ENCODE data around the gene NPHP1. TPM values are rescaled to one million over a fixed set of nuclear protein-coding genes. Genes with fewer than 3 reads are reported as not detected.

Gene NPHP1
- total and polyA plus RNA-seq, 5 experiments from 2014 or later: 0.40 to 1.6 (median 0.96) TPM

GRCh38 chr2:110143982-110144381, 60.8 kb downstream of the NPHP1 start:
- peaks cover 0 to 3% (median 0%) of the 10 kb centered on the region in 5 donors for H3K27me3 Mint-ChIP-seq
- H3K9me3 Mint-ChIP-seq: peaks cover 0 to 8% (median 0%) of the 10 kb centered on the region in 9 donors
- H3K4me1 Mint-ChIP-seq: no peaks in the 10 kb centered on the region
- H3K36me3 Mint-ChIP-seq: peaks cover 0 to 4% (median 0%) of the 10 kb centered on the region in 3 donors
- POLR2A ChIA-PET: no interaction called here
- ATAC-seq: no peak
- DNase-seq: no peak
- H3K4me3 Mint-ChIP-seq: no peak overlapping the region
- H3K27ac Mint-ChIP-seq: no peak overlapping the region

DNA sequence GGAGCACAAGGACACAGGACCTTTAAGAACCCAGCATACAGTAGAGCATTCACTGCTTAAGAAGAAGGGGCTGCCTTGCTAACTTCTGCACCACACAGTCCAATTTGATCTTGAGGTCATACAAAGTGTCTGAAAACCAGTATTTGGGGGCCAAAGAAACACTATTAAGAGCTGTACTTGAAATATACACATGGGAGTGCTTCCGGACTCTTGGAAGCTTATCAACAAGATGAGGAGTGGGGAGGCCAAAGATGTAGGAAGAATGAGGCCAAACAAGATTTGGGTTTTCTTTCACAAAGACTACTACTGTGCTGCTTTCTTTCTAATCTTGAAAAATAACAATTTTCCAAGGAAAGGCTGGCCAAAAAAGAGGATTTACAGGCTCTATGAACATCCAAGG, 64.4 kb downstream of the NPHP1 start:
- ATAC-seq: no peak
- Mint-ChIP-seq H3K36me3 (peaks cover 0 to 2% (median 0%) of the 10 kb centered on the region in 3 donors), H3K27me3 (no peaks in the 10 kb centered on the region), H3K9me3 (peaks cover 0 to 4% (median 0%) of the 10 kb centered on the region in 9 donors), H3K27ac (no peak overlapping the region), H3K4me1 (no peaks in the 10 kb centered on the region), H3K4me3 (no peak overlapping the region)
- DNase-seq: no peak
- POLR2A ChIA-PET: no interaction called here

DNA sequence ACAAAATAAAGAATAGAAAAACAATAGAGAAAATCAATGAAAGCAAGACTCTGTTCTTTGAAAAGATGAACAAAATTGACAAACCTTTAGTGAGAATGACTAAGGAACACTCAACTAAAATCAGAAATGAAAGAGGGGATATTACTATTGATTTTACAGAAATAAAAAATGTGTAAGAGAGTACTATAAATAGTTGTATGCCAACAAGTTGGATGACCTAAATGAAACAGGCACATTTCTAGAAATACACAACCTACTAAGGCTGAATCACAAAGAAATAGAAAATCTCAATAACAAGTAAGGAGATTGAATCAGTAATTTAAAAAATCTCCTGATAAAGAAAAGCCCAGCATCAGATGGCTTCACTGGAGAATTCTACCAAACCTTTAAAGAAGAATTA, 70.8 kb downstream of the NPHP1 start:
- H3K4me3 Mint-ChIP-seq: no peak overlapping the region
- H3K9me3 Mint-ChIP-seq: peaks cover 11 to 31% (median 18%) of the 10 kb centered on the region in 9 donors
- H3K27ac Mint-ChIP-seq: no peak overlapping the region

GRCh38 chr2:110131166-110131565, 73.6 kb downstream of the NPHP1 start:
- POLR2A ChIA-PET: no interaction called here
- no peak overlapping the region for H3K4me3 Mint-ChIP-seq
- peaks cover 11 to 31% (median 18%) of the 10 kb centered on the region in 9 donors for H3K9me3 Mint-ChIP-seq
- peaks cover 0 to 9% (median 1%) of the 10 kb centered on the region in 5 donors for H3K27me3 Mint-ChIP-seq
- no peak for DNase-seq
- ATAC-seq: no peak
- H3K4me1 Mint-ChIP-seq: no peaks in the 10 kb centered on the region
- peaks cover 3 to 31% (median 23%) of the 10 kb centered on the region in 3 donors for H3K36me3 Mint-ChIP-seq
- H3K27ac Mint-ChIP-seq: no peak overlapping the region

More for the DNA sequence above, 70.8 kb downstream of the NPHP1 start:
- no peak for ATAC-seq
- no peaks in the 10 kb centered on the region for H3K4me1 Mint-ChIP-seq
- POLR2A ChIA-PET: no interaction called here
- no peak for DNase-seq
- H3K36me3 Mint-ChIP-seq: peaks cover 3 to 31% (median 25%) of the 10 kb centered on the region in 3 donors
- peaks cover 0 to 9% (median 1%) of the 10 kb centered on the region in 5 donors for H3K27me3 Mint-ChIP-seq

DNA sequence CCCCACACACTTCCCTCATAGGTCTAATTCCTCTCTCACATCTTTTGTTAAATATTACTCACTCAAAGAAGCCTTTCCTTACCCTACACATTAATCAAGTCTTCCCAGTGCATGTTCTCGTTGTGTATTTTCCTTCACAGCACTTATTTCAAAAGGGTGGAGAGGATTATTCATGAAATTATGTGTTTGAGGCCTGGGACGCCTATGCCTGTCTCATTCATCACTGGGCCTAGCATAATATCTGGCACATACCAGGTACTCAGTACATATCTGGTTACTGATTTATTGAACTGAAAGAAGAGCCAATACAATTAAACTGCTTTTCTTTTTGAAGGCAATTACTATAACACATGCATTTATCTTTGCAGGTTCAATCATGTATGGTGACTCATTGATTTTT, 74.1 kb downstream of the NPHP1 start:
- H3K4me1 Mint-ChIP-seq: no peaks in the 10 kb centered on the region
- peaks cover 11 to 31% (median 18%) of the 10 kb centered on the region in 9 donors for H3K9me3 Mint-ChIP-seq
- POLR2A ChIA-PET: no interaction called here
- ATAC-seq (no peak), DNase-seq (no peak)
- no peak overlapping the region for H3K4me3 Mint-ChIP-seq
- no peak overlapping the region for H3K27ac Mint-ChIP-seq
- H3K36me3 Mint-ChIP-seq: peaks cover 3 to 31% (median 23%) of the 10 kb centered on the region in 3 donors
- H3K27me3 Mint-ChIP-seq: peaks cover 0 to 9% (median 1%) of the 10 kb centered on the region in 5 donors

DNA sequence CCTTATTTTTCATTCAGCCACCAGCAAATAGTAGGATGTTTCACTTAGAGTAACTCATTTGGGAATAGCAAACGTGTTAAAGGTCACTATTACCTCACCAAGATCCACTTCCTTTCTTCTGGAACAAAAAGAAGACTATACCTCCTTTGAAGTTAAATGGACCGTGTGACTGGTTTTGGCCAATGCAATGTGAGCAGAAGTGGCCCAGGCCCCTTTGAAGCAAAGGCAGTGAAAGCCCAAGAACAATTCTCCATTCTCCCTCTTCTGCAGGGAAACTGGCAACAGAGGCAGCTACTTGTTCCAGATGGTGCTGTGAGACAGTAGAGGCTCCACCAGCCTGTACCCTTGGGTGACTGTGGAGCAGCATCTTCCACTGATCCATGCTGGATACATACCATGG, 77.9 kb downstream of the NPHP1 start:
- no peak overlapping the region for H3K27ac Mint-ChIP-seq
- peaks cover 0 to 2% (median 0%) of the 10 kb centered on the region in 9 donors for H3K9me3 Mint-ChIP-seq
- ATAC-seq (no peak), DNase-seq (no peak)
- H3K27me3 Mint-ChIP-seq: peaks cover 0 to 5% (median under 1%) of the 10 kb centered on the region in 5 donors
- H3K36me3 Mint-ChIP-seq: peaks cover 3 to 8% (median 7%) of the 10 kb centered on the region in 3 donors
- H3K4me3 Mint-ChIP-seq: no peak overlapping the region
- no peaks in the 10 kb centered on the region for H3K4me1 Mint-ChIP-seq
- POLR2A ChIA-PET: no interaction called here

DNA sequence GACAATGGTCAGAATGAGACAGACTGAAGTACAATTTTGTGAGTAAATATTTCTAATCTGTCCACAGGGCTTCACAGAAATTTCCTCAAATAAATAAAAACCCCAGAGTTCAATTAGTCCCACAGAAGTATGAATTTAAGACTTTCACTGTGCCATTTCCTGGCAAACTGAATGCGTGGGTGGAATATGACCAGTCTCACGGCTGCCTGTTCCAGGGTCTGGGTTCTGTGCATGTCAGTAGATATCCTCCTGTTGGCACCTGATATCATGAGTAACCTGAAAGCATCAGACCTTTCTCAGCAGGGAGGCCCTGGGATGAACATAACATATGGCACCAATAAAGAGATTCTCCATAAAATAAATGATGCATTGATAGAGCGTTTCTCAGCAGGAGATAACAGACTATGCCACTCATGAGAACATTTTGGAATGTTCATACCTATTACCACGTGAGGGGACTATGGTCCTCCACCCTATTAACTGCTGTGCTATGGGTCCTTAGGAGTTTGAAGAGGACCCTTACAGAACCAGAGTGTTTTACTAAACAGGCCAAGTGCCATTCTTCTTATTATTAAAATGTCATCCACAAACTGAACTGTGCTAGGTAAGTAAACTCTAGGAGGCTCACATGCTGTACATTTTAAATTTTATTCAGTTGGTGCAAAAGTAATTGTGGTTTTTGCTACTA, 78.6 kb downstream of the NPHP1 start:
- no peaks in the 10 kb centered on the region for H3K4me1 Mint-ChIP-seq
- H3K36me3 Mint-ChIP-seq: peaks cover under 1 to 3% (median 1%) of the 10 kb centered on the region in 3 donors
- no peak overlapping the region for H3K4me3 Mint-ChIP-seq
- H3K27ac Mint-ChIP-seq: no peak overlapping the region
- no peaks in the 10 kb centered on the region for H3K9me3 Mint-ChIP-seq
- POLR2A ChIA-PET: no interaction called here
- no peak for ATAC-seq
- no peak for DNase-seq
- peaks cover 0 to 5% (median 2%) of the 10 kb centered on the region in 5 donors for H3K27me3 Mint-ChIP-seq

DNA sequence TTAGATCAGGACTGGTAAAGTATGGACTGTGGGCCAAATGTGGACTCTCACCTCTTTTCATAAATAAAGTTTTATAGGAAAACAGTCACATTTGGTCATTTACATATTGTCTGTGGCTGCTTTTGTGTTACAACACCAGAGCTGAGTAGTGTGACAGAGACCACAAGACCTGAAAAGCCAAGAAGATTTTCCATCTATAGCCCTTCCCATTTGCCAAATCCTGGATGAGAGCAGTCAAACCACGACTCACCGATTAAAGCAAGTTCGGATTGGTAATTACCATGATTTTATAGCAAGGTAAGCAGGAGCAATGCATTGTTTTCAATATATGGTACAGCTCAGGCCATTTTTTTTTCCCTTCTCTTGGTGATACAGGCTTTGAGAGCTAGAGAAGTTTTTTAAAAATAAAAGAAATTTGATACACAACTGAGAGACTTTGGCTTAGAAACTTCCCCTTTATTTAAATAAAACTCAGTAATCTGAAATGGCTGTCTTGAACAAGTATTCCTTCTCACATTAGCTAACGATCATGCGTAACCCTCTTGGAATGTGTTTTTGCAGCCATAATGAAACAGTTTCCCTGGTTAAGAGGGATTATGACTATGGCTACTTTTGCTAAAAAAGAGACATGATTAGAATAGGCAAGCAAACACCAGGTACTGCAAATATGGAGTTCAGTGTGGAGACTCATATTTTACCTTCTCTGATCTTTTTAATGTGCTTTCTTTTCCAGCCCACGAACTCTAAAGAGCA, 79.7 kb downstream of the NPHP1 start:
- Mint-ChIP-seq H3K9me3 (no peaks in the 10 kb centered on the region), H3K36me3 (no peaks in the 10 kb centered on the region), H3K27ac (no peak overlapping the region), H3K4me3 (no peak overlapping the region), H3K4me1 (no peaks in the 10 kb centered on the region), H3K27me3 (peaks cover 0 to 3% (median 0%) of the 10 kb centered on the region in 5 donors)
- DNase-seq (no peak), ATAC-seq (no peak)
- POLR2A ChIA-PET: no interaction called here

- POLR2A ChIA-PET: no interaction called here
- H3K4me1 Mint-ChIP-seq: no peaks in the 10 kb centered on the region
Measured at GRCh38 chr2:110124038-110124825, 80.6 kb downstream of the NPHP1 start.

GRCh38 chr2:110121592-110121991, 83.2 kb downstream of the NPHP1 start:
- POLR2A ChIA-PET: no interaction called here
- Mint-ChIP-seq H3K27me3 (peaks cover 14 to 28% (median 20%) of the 10 kb centered on the region in 5 donors), H3K27ac (no peak overlapping the region), H3K9me3 (no peaks in the 10 kb centered on the region), H3K4me1 (no peaks in the 10 kb centered on the region), H3K4me3 (no peak overlapping the region), H3K36me3 (no peaks in the 10 kb centered on the region)
- DNase-seq: no peak
- ATAC-seq: no peak

More at GRCh38 chr2:110124038-110124825, 80.6 kb downstream of the NPHP1 start:
- no peak for ATAC-seq
- Mint-ChIP-seq H3K36me3 (no peaks in the 10 kb centered on the region), H3K9me3 (no peaks in the 10 kb centered on the region), H3K27ac (no peak overlapping the region), H3K27me3 (peaks cover 0 to 3% (median 1%) of the 10 kb centered on the region in 5 donors), H3K4me3 (no peak overlapping the region)
- no peak for DNase-seq

GRCh38 chr2:110121052-110121334, 83.8 kb downstream of the NPHP1 start:
- no peak for DNase-seq
- Mint-ChIP-seq H3K36me3 (no peaks in the 10 kb centered on the region), H3K4me1 (peaks cover 0 to 5% (median 1%) of the 10 kb centered on the region in 4 donors), H3K4me3 (no peak overlapping the region), H3K27me3 (peaks cover 19 to 34% (median 26%) of the 10 kb centered on the region in 5 donors), H3K27ac (no peak overlapping the region), H3K9me3 (no peaks in the 10 kb centered on the region)
- POLR2A ChIA-PET: no interaction called here
- ATAC-seq: no peak

DNA sequence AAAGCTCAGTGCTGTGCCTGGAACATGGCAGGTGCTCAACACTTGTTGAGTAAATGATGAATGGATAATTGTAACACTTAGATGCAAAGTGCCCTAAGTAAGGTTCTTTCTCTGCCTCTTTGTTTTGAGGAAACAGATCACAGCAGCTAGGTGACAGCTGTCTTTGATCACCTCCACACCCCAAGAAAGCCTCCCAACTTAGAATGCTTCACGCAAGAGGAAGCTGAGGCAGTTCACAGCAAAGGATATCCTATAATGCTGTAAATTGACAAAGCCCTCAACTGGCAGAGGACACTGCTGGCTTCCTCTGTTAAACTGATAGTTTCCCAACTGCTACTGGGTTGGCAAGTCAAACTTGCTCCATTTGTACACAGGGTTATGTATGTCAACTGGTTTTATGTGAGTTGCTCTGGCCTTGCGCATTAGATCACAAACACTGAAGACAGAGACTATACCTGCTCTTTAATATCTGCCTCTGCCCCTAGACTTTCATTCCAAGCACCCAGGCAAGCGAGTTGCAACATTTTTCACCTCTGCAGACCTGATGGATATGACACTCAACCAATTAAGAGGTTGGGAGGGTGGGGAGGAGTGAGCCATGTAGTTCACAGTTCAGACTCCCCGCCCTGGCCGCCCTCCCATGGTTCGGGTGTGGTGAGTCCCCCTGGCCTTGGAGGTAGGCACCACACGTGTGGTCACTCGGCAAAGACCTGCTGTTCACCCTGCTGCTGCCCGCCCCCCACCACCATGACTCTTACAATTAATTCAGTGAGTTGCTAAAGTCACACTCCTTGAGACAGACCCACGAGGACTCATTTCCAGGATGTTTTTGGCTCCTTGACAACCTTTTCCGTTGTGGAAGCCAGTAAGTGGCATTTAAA, 84.4 kb downstream of the NPHP1 start:
- H3K27ac Mint-ChIP-seq: peak overlapping the region in 1 of 10 donors; percentile 5
- peaks cover 0 to 10% (median 1%) of the 10 kb centered on the region in 4 donors for H3K4me1 Mint-ChIP-seq
- H3K4me3 Mint-ChIP-seq: no peak overlapping the region
- peak in 1 of 2 donors; percentile 39 for ATAC-seq
- H3K9me3 Mint-ChIP-seq: no peaks in the 10 kb centered on the region
- H3K27me3 Mint-ChIP-seq: peaks cover 19 to 38% (median 26%) of the 10 kb centered on the region in 5 donors
- no peaks in the 10 kb centered on the region for H3K36me3 Mint-ChIP-seq
- DNase-seq: no peak
- POLR2A ChIA-PET: no interaction called here

Measured in naive thymus-derived CD8-positive, alpha-beta T cell (primary cell).